Omental fat pad (tissue), 4 donors: ENCODE results near the gene TMEM205. TPM values are rescaled to one million over a fixed set of nuclear protein-coding genes. Genes with fewer than 3 reads are reported as not detected.
"Not testable (repeated sequence)": the region's sequence is repeated elsewhere in the genome, so short reads cannot be mapped to it uniquely, and the experiment has no call there.

Source experiments
- ATAC-seq: fragments of 150-250 bp; one replicate; pipeline ENCODE4 v1.9.1; 2016; ENCODE audit warnings: mild to moderate bottlenecking, moderate library complexity; ENCODE audit not compliant: low FRiP score
- DNase-seq: peaks from one replicate; pipeline ENCODE4 v3.0.0-alpha.2; 2019; ENCODE audit warnings: low spot score
- CTCF ChIP-seq, 3 donors: fragments of 450-650 bp; IDR thresholded peaks; one replicate each; pipeline ENCODE4 v1.5.1; 2016 to 2017; ENCODE audit warnings: antibody characterized with exemption in 3 of 3, mild to moderate bottlenecking in 3 of 3, moderate library complexity in 2 of 3
- total RNA-seq, 4 donors: library from RNA; depleted of rRNA; stranded (reverse); fragments of >200 nt; gene quantifications; one replicate each; pipeline ENCODE4 v1.1.0, GENCODE V29; 2016

Gene TMEM205
- total RNA-seq, 4 donors from 2014 or later = 144 to 252 (median 185) TPM

GRCh38 chr19:11324748-11325389, 21.2 kb downstream of the TMEM205 start:
- ATAC-seq = no peak
- no peak for TF ChIP-seq CTCF (IDR thresholded peaks at IDR 0.05)
- no peak for DNase-seq

- peak; percentile 46 for DNase-seq
Observed at GRCh38 chr19:11324079-11324661, 21.9 kb downstream of the TMEM205 start.

GRCh38 chr19:11323601-11324078, 22.4 kb downstream of the TMEM205 start:
- DNase-seq = no peak
- TF ChIP-seq CTCF (IDR thresholded peaks at IDR 0.05) = no peak

More at GRCh38 chr19:11324079-11324661, 21.9 kb downstream of the TMEM205 start:
- peak; percentile 86 for ATAC-seq
- no peak for TF ChIP-seq CTCF (IDR thresholded peaks at IDR 0.05)

GRCh38 chr19:11322269-11323024, 23.6 kb downstream of the TMEM205 start:
- TF ChIP-seq CTCF (IDR thresholded peaks at IDR 0.05) = no peak
- DNase-seq = no peak
- ATAC-seq = no peak

More at GRCh38 chr19:11323601-11324078, 22.4 kb downstream of the TMEM205 start:
- ATAC-seq = peak; percentile 6

GRCh38 chr19:11321191-11322126, 24.6 kb downstream of the TMEM205 start:
- TF ChIP-seq CTCF (IDR thresholded peaks at IDR 0.05) = no peak
- ATAC-seq (no peak), DNase-seq (no peak)

GRCh38 chr19:11320278-11320995, 25.6 kb downstream of the TMEM205 start:
- ATAC-seq, DNase-seq: not testable (repeated sequence)
